Measurements from ENCODE around the gene ABLIM2.

GRCh38 chr4:8037150-8037769 is 121.4 kb downstream of the ABLIM2 start:
- TF ChIP-seq CTCF (conservative IDR thresholded peaks at IDR 0.05) (no peak), ZFX (IDR thresholded peaks at IDR 0.05) (no peak)

Data from C4-2B (cell line).